Bronchial epithelial cell (primary cell): ENCODE results near the gene FGF3. TPM values are rescaled to one million over a fixed set of nuclear protein-coding genes. Genes with fewer than 3 reads are reported as not detected.
"Not testable (repeated sequence)": the region's sequence is repeated elsewhere in the genome, so short reads cannot be mapped to it uniquely, and the experiment has no call there.

Experiments
- DNase-seq: peaks from one replicate; pipeline ENCODE4 v3.0.0-alpha.2; 2010; ENCODE audit warnings: low read depth
- FAIRE-seq: peaks from 2 replicates; lab custom pipeline; 2011; peaks lifted over from hg19 to GRCh38; lab: Jason Lieb, UNC
- H3K27me3 ChIP-seq: 2 replicates; pipeline ENCODE4 v1.5.1; 2011; ENCODE audit warnings: low read length; ENCODE audit not compliant: control insufficient read depth, insufficient read depth
- H3K36me3 ChIP-seq: 2 replicates; pipeline ENCODE4 v1.5.1; 2011; ENCODE audit warnings: low read length; ENCODE audit not compliant: control insufficient read depth, insufficient read depth
- H3K4me3 ChIP-seq: 2 replicates; pipeline ENCODE4 v1.5.1; 2011; ENCODE audit warnings: mild to moderate bottlenecking, low read depth, low read length, control low read depth
- total RNA-seq: library from RNA; depleted of rRNA; stranded (reverse); fragments of >200 nt; gene quantifications from 2 replicates; pipeline ENCODE4 v1.2.1, GENCODE V29; 2014
- TF ChIP-seq, protein P1 (sequence below): IDR thresholded peaks from 2 replicates; pipeline ENCODE4 v1.5.1; 2011; ENCODE audit warnings: mild to moderate bottlenecking, moderate library complexity, low read length, control low read depth, inconsistent platforms; ENCODE audit not compliant: insufficient read depth, severe bottlenecking

Gene FGF3
- total RNA-seq, 1 donor from 2014 or later = not detected

DNA sequence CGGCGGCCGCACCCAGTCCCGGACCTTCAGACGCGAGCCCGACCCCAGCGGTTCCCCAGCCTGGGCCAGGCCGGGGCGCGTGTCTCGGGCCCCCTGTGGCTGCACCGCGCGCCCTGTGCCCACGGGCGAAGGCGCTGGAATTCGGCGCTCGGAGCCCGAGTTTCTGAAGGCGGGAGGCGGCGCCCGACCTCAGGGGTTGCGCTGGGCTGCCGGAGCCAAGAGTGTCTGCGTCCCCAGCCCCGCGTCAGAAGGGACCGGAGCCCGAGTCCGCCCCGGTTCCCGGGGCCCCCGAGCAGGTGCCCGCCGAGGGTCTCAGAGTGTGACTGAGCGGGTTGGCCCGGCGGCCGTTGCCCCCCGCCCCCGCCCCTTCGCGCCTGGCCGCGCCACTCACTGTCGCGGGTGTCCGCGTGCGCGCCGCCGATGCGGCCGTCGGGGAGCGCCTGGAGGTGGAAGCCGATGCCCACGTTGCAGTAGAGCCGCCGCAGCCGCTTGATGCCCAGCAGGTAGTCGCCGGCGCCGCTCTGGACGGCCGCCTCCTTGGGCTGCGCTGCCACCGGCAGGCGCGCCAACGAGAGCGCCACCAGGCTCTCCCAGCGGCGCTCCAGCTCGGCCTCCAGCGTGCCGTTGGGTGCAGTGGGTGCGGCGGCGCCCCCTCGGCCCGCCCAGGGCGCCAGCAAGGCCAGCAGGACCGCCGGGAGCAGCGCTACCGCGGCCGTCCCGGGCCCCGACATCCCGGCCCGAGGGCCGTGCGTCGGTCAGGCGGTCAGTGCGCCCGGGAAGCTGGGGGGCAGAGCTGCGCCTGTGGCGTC is 44.7 kb downstream of the FGF3 start:
- Histone ChIP-seq H3K4me3 (no peak overlapping the region), H3K36me3 (no peaks in the 10 kb centered on the region), H3K27me3 (peaks cover 33% of the 10 kb centered on the region)
- TF ChIP-seq, protein P1, sequence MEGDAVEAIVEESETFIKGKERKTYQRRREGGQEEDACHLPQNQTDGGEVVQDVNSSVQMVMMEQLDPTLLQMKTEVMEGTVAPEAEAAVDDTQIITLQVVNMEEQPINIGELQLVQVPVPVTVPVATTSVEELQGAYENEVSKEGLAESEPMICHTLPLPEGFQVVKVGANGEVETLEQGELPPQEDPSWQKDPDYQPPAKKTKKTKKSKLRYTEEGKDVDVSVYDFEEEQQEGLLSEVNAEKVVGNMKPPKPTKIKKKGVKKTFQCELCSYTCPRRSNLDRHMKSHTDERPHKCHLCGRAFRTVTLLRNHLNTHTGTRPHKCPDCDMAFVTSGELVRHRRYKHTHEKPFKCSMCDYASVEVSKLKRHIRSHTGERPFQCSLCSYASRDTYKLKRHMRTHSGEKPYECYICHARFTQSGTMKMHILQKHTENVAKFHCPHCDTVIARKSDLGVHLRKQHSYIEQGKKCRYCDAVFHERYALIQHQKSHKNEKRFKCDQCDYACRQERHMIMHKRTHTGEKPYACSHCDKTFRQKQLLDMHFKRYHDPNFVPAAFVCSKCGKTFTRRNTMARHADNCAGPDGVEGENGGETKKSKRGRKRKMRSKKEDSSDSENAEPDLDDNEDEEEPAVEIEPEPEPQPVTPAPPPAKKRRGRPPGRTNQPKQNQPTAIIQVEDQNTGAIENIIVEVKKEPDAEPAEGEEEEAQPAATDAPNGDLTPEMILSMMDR = no peak
- no peak for DNase-seq
- no peak for FAIRE-seq

DNA sequence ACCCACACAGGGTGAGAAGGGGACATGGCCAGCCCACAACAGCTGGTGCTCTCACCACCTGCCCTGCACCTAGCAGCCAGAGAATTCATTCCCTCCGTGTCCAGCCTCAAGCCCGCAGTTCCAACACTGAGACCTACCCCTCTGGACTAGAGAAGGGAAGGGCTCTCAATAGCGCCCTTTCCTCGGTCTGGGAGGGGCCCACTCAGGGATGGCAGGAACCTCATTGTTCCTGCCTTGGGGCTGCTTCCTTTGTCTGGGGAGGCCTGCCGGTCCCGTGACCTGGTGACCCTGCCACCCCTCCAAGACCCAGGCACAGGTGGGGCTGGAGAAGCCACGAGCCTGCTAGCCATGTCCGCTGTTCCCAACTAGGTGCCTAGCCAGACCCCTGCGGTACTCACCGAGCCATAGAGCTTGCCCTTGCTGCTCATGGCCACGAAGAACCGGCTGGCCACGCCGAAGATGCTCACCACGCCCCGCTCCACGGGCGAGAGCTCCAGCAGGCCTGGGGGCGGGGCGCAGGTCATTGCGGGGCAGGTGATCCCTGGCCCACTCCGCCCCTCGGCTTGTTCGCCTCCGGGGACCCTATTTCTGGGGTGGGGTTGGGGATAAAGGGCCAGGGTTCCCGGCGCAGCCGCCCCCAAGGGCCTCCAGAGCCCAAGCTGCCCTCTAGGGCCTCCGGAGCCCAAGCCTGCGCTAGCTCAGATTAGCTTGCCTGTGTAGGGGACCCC is 45.4 kb downstream of the FGF3 start:
- Histone ChIP-seq H3K36me3 (no peaks in the 10 kb centered on the region), H3K27me3 (peaks cover 33% of the 10 kb centered on the region), H3K4me3 (no peak overlapping the region)
- TF ChIP-seq, protein P1 = no peak
- DNase-seq (no peak), FAIRE-seq (no peak)

GRCh38 chr11:69771466-69771865 is 47.8 kb downstream of the FGF3 start:
- H3K4me3 ChIP-seq = no peak overlapping the region
- DNase-seq (no peak), FAIRE-seq (no peak)
- H3K36me3 ChIP-seq = no peaks in the 10 kb centered on the region
- H3K27me3 ChIP-seq = peaks cover 27% of the 10 kb centered on the region
- TF ChIP-seq, protein P1 = no peak

DNA sequence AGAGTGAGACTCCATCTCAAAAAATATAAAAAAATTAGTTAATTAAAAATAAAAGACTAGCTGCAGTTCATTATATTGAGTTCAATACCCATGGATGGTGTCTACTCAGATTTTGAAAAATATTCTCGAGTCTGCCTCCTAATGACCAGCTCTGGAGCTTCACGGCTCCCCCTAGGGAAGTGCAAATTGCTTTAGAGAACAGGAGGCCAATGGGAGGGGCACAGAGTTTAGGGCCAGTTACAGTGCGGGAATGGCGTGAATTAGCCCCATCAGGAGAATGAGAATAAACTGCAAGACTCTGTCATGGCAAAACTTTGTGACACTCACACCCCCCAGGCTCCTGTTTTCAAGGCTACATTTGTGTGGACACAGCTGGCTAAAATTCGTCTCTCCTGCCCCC is 48.7 kb downstream of the FGF3 start:
- H3K27me3 ChIP-seq = peaks cover 18% of the 10 kb centered on the region
- DNase-seq (no peak), FAIRE-seq (no peak)
- H3K4me3 ChIP-seq = no peak overlapping the region
- TF ChIP-seq, protein P1 = no peak
- H3K36me3 ChIP-seq = no peaks in the 10 kb centered on the region

DNA sequence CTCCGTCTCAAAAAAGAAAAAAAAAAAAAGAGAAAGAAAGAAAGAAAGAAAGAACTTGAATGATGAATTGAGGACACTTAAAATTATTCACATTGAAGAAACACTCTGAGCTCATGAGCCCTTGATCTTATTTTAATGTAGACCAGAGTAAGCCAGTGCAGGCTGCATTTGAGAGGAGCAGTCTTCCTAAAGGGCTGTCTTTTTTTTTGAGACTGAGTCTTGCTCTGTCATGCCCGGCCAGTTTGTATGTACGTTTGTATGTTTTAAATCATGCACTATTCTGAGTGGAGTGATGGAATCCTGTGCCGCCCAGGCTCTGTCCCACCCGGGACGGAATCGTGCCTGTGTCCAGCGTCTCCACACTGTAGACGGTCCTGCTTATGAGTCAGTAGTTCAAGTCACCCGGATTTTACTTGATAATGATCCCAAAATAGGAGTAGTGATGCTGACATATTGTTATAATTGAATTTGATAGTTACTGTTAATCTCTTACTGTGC is 53.7 kb downstream of the FGF3 start:
- peaks cover 1% of the 10 kb centered on the region for H3K27me3 ChIP-seq

DNA sequence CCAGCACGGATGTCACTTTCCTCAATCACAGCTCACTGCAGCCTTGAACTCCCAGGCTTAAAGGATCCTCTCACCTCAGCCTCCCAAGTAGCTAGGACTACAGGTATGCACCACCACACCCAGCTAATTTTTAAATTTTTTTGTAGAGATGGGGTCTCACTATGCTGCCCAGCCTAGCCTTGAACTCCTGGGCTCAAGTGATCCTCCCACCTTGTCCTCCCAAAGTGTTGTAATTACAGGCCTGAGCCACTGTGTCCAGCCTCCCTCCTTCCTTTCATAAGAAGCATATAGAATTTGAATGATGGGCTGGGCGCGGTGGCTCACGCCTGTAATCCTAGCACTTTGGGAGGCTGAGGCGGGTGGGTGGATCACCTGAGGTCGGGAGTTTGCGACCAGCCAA is 54.3 kb downstream of the FGF3 start:
- not testable (repeated sequence) for H3K27me3 ChIP-seq, FAIRE-seq

More for the DNA sequence above, 53.7 kb downstream of the FGF3 start:
- DNase-seq (no peak), FAIRE-seq (no peak)
- no peaks in the 10 kb centered on the region for H3K36me3 ChIP-seq
- no peak overlapping the region for H3K4me3 ChIP-seq
- TF ChIP-seq, protein P1 = no peak

More for the DNA sequence above, 54.3 kb downstream of the FGF3 start:
- not testable (repeated sequence) for DNase-seq, H3K4me3 ChIP-seq, H3K36me3 ChIP-seq
